ENCODE measurements around the gene IFITM10.
"Not testable (repeated sequence)": the region's sequence is repeated elsewhere in the genome, so short reads cannot be mapped to it uniquely, and the experiment has no call there.

The IFITM10 gene

DNA sequence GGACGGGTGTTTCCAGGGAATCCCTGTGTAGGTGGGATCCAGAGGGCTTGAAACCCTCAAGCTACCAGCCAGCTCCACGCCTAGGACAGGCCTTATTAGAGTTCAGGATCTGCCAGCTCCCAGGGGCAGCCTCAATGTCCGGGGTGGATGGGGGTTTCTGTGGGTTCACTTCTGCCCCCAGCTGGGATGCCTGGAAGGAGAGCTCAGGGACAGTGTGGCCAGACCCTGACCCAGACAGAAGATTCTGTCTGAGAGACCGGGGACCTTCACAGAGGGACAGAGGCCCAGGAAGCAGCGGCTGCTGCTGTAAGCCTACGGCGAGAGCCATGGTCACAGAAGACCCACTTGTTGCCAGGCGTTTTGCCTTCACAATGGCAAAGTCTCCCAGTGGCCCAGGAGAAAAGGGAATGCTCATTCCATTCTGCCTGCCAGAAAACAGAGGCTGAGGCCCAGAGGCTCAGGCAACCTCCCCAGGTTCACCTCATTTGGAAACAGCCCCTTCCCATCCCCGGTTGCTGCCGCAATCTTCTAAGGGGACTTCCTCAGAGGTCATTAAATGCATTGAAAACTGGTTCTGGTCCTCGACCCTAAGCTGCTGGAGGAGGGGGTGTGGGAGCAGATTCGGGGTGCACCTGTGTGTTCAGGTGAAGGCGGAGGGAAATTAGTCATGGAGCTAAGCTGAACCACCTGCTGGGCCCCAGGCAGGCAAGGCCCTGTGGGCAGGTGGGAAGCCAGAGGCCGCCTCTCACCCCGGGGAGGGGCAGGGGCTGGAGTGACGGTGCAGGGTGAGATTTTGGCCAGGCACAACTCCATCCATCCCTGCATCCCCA, 58.3 kb downstream of the IFITM10 start:
- DNase-seq (ENCODE audit: low read depth, low spot score): no peak

DNA sequence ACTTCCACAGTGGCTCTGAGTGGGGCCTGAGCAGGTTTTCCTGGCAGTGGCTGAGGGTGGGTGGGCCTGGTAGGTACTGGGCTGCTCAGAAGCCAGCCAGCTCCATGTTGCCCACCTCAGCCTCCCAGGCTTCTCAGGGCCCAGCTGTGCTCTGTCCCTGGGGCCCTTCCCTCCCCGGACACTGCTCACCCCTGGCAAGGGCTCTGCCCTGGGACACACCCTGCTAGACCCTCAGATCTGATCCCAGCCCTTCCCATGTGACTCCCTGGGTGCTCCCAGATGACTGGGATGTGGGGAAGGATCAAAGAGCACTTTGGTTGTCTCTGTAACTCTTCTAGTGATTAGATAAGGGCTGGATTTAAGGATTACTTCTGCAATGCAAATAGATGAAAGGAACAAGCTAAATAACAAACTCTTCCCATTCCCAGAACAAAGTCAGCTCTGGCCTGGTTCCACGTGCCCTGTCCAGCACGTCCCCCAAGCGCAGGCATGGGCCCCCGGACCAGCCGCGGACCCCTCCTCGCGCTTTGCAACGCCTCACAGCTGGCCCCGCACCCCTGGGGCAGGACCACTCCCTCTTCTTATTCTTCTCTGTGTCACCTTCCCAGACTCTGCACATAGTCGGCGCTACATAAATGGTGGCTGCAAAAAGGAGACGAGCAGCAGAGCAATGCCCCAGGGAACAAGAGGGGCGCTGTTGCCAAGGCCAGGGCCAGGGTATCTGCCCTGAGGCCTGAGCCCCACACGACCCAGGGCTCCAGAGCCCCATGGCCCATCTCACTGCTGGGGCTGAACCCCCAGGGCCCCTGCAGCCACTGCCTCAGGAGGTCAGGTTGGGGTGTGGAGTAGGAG, 59.1 kb downstream of the IFITM10 start:
- no peak for DNase-seq (ENCODE audit: low read depth, low spot score)

DNA sequence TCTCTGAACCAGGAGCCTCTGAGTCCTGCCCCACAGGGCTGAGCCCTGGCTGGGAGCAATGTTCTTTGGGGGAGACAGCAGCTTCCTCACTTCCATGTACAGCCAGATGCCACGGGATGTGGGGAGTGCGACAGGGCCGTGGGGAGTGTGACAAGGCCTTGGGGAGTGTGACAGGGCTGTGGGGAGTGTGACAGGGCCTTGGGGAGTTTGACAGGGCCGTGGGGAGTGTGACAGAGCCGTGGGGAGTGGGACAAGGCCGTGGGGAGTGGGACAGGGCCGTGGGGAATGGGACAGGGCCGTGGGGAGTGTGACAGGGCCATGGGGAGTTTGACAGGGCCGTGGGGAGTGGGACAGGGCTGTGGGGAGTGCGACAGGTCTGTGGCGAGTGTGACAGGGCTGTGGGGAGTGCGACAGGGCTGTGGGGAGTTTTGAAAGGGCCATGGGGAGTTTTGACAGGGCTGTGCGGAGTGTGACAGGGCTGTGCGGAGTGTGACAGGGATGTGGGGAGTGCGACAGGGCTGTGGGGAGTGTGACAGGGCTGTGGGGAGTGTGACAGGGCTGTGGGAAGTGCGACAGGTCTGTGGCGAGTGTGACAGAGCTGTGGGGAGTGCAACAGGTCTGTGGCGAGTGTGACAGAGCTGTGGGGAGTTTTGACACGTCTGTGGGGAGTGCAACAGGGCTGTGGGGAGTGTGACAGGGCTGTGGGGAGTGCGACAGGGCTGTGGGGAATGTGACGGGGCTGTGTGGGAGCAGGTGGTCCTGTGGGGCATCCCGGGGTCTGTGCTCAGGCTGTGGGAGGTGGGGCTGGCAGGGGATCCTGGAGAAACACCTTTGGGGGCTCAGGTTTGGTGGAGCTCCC, 60.0 kb downstream of the IFITM10 start:
- no peak for DNase-seq (ENCODE audit: low read depth, low spot score)

DNA sequence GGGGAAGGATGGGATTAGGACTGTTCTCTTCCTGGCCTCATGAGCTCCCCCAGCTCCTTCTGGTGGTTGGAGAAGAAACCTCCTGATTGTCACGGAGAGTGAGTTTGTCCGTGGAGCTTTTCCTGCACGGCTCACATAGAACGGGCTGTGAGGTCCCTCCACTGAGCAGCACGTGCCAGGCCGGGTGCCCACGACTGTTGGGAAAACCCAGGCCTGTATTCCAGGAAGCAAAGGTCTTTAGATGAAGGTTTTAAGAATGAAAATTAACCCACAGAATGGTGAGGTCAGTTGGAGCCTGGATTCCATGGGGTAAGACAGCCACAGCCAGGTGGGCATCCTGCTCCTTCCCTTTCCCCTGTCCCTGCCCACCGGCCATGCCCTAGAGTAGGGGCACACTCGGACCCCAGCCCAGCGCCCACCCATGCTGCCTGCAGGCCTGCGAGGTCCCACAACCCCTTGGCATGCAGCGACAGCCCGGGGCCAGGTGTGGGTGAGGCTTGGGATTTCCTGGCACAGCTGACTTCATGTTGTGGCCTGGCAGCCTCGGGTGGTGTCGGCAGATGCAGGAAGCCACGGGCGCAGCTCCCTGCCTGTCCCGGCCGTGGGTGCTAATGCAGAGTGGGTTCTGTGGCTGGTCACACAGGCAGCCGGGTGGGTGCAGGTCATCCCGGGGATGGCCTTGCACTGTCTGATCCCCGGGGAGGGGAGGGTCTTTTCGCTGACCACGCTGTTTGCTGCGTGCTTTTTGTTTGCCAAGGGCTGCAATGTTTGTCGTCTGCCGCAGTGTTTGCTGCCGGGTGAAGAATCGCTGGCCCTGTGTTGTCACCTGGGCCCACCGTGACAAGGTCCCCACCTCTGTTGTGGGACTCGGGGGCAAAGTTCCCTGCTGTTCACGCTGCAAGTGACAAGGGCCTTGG, 60.9 kb downstream of the IFITM10 start:
- DNase-seq (ENCODE audit: low read depth, low spot score): not testable (repeated sequence)

DNA sequence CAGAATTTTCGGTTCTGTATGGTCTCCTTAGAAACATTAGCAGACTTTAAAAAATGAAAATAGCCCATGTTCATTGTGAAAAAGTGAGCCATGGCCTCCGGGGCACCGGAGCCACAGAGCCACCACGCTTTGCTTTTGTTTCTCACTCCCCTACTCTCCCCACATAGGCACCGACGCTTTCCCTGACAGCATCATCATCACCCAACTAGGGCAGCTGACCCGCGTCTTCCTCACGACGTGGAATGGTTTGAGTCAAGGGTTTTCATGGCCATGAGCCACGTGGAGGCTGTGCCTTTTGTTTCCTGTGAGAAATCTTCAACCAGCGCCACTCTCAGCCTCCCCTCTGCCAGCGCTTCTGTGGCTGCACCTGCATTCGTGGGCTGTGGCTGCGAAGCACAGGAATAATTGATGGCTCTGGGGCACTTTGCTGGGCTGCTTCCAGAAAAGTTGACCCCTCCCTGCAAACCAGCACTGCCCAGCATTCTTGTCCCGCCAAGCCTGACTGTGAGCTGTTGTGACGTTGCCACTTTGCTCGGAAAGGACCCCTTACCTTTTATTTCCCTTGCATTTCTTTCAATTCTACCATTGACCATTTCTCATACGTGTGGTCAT, 62.0 kb downstream of the IFITM10 start:
- not testable (repeated sequence) for DNase-seq (ENCODE audit: low read depth, low spot score)

DNA sequence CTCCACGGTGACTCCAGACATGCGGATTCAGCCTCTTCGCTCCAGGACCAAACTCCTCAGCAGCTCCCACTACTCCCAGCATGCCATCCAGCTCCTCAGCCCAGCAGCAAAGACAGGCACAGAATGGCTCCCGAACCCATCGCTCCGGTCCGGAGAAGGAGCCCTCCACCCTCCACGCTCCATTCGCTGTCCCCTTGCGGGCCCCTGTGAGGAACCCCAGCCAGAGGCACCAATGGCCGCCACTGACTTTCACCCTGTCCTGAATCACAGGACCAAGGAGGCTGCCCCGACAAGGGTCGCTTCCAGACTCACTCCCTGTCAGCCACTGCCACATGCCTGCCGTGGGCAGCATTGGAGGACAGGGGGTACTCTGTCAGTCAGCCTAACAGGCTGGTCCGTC, 64.2 kb downstream of the IFITM10 start:
- not testable (repeated sequence) for DNase-seq (ENCODE audit: low read depth, low spot score)

DNA sequence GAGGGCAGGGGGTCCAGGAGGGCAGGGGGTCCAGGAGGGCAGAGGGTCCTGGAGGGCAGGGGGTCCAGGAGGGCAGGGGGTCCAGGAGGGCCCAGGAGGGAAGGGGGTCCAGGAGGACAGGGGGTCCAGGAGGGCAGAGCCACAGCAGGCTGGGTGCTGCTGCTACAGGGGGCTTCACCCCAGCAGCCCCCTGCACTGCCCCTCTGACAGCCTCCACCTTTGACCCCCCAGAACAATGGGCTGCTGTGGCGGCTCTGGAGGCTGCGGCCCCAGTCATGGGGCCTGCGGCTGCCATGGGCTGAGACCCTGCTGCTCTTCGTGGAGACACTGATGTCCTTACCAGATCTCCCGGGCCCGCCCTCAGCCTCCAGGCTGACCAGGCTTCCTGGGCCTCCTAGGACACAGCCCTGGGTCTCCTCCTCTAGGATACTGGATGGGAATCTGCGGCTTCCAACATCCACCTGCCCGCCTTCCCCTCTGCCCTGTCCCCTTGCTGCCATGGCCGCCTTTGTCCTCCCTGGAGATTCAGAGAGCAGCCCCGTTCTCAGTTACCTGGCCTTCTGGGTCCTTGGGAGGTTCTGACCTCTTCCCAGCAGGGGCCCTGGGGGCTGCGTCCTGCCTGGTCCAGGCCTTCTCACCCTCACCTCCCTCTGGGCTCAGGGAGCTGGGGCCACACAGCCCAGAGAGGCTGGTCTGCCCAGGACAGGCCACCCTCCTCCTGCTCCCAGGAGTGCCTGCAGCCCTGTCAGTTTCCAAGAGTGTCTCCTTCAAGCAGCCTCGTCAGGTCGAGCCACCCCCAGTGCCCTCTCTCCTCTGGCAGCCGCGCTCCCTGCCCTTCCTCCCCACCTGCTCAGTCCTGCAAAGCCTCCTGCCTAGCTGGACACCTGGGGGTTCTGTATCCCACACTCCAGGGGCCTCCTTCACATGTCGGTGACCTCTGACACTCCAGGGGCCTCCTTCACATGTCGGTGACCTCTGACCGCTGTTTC, 65.2 kb downstream of the IFITM10 start:
- not testable (repeated sequence) for DNase-seq (ENCODE audit: low read depth, low spot score)

DNA sequence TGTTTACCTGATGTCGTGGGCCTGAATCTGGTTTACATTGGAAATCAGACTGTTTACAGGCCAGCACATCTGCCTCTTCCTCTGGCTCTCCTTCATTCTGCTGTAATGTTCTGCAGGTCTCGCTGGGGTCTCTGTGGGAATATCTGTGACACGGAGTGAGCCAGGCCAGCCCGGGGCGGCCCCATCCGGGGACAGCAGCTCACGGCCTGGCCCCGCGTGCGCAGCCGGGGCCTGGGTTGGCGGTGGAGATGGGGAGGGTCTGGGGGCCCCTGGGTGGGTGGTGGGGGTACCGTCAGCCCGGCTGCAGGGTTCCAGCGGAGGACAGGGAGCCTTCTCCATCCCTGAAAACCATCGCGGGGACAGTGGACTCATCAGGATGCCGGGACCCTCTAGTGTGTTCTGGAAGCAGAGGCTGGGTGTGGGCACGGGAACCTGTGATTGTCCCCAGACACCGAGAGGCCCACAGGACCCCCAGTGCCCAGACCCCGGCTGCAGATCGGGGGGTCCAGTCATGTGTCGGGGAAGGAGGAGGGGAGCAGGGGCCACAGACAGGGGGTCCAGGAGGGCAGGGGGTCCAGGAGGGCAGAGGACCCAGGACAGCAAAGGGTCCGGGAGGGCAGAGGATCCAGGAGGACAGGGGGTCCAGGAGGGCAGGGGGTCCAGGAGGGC, 66.4 kb downstream of the IFITM10 start:
- DNase-seq (ENCODE audit: low read depth, low spot score): not testable (repeated sequence)

DNA sequence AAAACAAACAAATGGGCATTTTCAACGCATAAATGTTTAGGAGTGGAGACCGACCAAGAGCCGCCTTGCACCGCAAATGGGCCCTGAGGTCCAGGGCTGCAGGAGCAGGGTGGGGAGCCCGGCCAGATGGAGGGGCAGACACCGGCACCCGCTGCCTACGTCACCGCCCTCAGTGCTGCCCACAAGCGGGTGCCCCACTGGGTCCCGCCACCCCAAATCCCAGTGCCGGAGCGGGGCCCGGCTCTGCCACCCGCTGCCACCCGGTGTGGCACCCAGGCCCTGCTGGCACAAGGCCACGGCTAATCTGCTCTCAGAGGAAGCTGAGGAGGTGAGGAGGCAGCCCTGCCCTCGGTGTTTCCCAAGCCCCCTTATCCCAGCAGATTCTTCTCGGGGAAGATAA, 67.2 kb downstream of the IFITM10 start:
- DNase-seq (ENCODE audit: low read depth, low spot score): not testable (repeated sequence)

Measured in smooth muscle cell of the brain vasculature (primary cell).